GM12864 (cell line): ENCODE data around the gene HPCAL4.

Experiments
- DNase-seq: peaks from one replicate; pipeline ENCODE4 v3.0.0-alpha.2; 2011; ENCODE audit warnings: low read depth
- H3K4me3 ChIP-seq: 2 replicates; pipeline ENCODE4 v1.5.1; 2011; ENCODE audit warnings: mild to moderate bottlenecking, low read depth, low read length, control low read depth
- TF ChIP-seq, protein P1 (sequence below): IDR thresholded peaks from 2 replicates; pipeline ENCODE4 v1.5.1; 2011; ENCODE audit warnings: low read depth, mild to moderate bottlenecking, moderate library complexity, low read length, control low read depth, inconsistent platforms; ENCODE audit errors: missing control alignments

Gene HPCAL4

DNA sequence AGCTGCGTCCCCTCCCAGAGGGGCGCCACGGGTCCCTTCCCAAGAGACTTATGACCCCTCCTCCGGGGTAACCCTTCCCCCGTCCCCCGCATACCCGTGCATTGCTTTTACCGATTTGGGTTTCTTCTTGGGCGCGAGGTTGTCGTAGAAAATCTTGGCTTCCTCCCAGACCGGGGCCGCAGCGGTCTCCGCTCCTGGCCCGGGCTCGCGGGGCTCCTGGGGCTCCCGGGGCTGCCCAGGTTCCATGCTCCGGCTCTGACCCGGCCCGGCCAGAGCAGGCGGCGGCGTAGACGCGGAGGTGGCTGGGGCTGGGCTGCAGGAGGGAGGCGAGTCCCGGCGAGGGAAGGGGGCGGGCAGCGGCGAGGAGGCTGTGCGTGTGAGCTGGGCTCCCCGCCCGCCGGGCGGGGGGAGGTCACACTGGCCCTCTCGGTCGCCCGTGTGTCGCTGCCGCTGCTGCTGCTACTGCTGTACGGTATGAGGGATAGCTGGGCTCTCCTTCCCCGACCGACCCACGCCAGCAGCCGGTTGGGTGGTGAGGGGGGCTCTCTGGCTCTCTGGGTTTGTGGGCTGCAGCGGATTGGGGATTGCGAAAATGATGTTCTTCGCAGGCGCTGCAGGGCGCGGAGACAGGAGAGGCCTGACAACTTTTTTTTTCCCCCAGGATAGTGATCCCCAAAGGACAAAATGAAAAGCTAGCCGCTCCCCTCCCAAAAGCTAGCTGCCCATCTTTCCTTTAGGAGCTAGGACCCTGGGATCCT is 19.3 kb downstream of the HPCAL4 start, which contains the start of gene NT5C1A:
NT5C1A (minus strand) TSS at position 315 of the 758 bp plus-strand sequence; CDS start at position 246, 69 bp downstream.
- H3K4me3 ChIP-seq, result peak within 1 kb of the TSS; percentile 62
- TF ChIP-seq, protein P1, sequence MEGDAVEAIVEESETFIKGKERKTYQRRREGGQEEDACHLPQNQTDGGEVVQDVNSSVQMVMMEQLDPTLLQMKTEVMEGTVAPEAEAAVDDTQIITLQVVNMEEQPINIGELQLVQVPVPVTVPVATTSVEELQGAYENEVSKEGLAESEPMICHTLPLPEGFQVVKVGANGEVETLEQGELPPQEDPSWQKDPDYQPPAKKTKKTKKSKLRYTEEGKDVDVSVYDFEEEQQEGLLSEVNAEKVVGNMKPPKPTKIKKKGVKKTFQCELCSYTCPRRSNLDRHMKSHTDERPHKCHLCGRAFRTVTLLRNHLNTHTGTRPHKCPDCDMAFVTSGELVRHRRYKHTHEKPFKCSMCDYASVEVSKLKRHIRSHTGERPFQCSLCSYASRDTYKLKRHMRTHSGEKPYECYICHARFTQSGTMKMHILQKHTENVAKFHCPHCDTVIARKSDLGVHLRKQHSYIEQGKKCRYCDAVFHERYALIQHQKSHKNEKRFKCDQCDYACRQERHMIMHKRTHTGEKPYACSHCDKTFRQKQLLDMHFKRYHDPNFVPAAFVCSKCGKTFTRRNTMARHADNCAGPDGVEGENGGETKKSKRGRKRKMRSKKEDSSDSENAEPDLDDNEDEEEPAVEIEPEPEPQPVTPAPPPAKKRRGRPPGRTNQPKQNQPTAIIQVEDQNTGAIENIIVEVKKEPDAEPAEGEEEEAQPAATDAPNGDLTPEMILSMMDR, result no peak
- no peak for DNase-seq

DNA sequence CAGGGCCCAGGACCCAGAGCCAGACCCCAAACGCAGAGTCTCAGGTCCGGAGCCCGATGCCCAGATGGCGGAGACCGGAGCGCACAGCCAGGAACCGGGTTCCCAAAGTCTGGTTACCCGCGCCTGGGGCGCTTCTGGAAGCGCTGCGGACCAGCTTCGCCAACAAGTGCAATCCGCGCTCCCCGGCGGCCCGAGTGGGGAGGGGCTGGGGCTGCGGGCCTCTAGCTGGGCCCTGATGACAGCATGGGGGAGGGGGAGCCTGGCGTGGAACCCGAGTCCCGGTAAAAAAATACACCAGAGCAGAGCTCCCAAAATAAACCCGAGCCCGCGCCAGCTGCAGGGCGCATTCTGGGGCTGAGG is 19.8 kb downstream of the HPCAL4 start:
- TF ChIP-seq, protein P1, result no peak
- no peak for DNase-seq
- H3K4me3 ChIP-seq, result peak overlapping the region; percentile 62

DNA sequence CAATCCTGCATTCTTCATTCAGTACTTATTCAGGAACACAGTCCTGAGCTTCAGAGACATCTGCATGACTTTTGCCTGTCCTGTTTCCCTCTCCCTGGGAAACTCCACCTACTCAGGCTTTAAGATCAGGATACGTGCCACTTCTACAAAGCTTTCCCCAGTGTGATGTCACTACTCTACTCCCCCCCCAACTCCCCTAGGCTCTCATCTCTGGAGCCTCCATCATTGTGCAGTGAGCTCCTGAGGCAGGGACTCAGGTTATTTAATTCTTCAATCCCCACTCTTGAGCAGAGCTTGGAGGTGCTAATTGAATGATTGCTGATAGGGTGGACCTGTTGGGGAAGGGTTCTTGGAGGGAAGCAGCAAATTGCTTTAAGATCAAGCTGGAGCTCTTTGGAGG is 20.5 kb downstream of the HPCAL4 start:
- 0 out of 2 replicates have a peak overlapping the region, but pooled peaks have one; percentile 62 for H3K4me3 ChIP-seq

DNA sequence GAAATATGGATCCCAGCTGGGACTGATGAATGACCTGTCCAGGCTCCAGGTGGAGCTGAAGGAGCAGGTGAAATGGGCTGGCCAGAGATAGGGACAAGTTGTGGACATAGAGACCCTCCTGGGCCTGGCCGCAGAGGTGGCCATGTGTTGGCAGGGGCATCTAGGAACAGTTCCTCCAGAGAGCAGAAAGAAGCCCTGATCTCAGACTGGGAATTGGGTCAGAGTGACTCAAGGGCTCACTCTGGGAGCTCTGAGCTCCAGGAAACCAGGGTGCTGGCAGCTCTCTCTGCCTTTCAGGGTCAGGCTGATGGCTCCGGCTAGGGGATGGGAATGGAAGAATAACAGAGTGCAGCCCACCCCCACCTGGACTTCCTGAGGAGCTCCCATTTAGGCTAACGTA is 22.3 kb downstream of the HPCAL4 start:
- H3K4me3 ChIP-seq, result no peak overlapping the region
- TF ChIP-seq, protein P1, result no peak
- no peak for DNase-seq

More for the DNA sequence above, 20.5 kb downstream of the HPCAL4 start:
- TF ChIP-seq, protein P1, result no peak
- no peak for DNase-seq

DNA sequence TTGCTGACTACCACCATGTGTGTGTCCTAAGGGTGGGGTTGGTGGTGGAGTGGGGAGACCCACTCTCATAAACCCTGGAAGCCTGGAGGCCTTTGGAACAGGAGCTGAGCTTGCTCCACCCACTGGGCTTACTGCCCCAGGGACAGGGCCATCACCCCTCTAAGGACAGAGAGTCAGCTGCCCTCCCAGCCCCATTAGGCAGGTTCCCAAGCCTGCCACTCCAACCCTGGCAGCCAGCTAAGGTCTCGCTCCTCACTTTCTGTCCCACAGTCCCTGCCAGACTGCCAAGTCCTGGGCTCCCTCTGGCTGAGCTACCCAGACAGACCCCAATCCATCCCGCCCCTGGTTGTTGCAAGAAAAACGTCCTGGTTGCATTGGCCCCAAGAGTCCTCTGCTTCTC is 23.1 kb downstream of the HPCAL4 start:
- no peak for DNase-seq
- TF ChIP-seq, protein P1, result no peak
- H3K4me3 ChIP-seq, result no peak overlapping the region

DNA sequence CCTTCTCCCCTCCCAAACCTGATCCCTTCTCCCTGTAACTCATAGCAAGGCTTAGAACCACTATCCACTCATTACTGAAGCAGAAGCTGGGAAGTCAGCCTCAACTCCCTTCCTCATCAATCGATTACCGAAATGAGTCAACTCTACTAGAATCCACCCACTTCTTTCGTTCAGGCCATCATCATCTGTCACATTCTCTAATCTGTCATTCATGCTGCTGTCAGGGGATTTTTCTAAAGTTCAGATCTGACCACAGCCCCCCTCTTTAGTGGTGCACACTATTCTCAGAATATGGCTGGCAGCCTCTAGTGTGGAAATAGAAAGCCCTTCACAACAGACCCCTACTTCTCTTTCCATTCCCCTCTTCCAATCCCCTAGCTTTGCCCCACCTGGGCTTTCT is 24.5 kb downstream of the HPCAL4 start:
- no peak overlapping the region for H3K4me3 ChIP-seq
- DNase-seq, result peak; percentile 91
- TF ChIP-seq, protein P1, result no peak

DNA sequence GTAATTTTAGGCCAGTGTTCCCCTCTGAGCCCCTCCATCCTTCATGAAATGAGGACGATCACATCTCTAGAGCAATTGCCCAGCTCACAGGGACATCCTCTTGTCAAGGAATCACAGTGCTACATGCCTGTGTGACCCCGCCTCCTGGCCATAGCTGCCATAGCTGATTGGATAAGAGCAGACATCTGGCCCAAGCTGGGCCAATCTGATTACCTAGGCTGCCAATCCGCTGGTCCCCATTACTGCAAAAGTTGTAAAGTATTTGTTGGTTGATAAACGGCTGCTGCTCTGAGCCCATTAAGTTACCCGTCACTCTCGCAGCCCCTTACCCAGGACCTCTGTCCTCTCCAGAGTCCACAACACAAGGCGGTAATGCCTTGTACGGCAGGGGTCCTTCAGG is 27.7 kb downstream of the HPCAL4 start:
- DNase-seq, result no peak
- H3K4me3 ChIP-seq, result no peak overlapping the region
- TF ChIP-seq, protein P1, result no peak
